Measurements from ENCODE around the gene DCUN1D4. TPM values are rescaled to one million over a fixed set of nuclear protein-coding genes. Genes with fewer than 3 reads are reported as not detected.

The DCUN1D4 gene
- total and polyA plus RNA-seq, 8 donors: 9.2 to 24.2 (median 16.9) TPM

DNA sequence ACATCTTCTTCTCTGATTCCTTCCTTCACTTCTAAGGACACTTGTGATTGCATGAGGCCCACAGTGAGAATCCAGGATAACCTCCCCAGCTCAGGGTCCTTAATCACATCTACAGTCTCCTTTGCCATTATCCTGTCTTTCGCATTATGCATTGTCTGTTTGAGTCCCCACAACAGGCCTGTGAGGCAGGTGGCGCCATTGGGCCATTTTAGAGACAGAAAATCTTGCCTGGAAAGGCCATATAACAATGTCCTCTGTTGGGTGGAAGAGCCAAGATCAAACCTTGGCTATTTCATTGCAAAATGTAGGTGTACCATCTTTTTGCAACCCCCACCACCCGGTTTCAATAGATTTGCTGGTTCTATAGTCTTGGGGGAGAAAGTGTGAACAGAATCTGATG lies 11.8 kb upstream of the DCUN1D4 start:
- TF ChIP-seq CTCF (IDR thresholded peaks at IDR 0.05): peak; percentile 18 to 49 (median 43)
- Histone ChIP-seq H3K36me3 (no peaks in the 10 kb centered on the region), H3K9me3 (no peaks in the 10 kb centered on the region), H3K4me1 (no peaks in the 10 kb centered on the region), H3K27ac (no peak overlapping the region), H3K27me3 (no peaks in the 10 kb centered on the region), H3K4me3 (no peak overlapping the region)
- WGBS, 2 donors: 10 to 13% methylated on average over 3 of the region's 3 CpGs
- intact Hi-C loops (cut with DNase I): no loop called here
- DNase-seq: peak; percentile 34 to 78 (median 55)
- FAIRE-seq: no peak
- peak; percentile 69 to 96 (median 92) for ATAC-seq

DNA sequence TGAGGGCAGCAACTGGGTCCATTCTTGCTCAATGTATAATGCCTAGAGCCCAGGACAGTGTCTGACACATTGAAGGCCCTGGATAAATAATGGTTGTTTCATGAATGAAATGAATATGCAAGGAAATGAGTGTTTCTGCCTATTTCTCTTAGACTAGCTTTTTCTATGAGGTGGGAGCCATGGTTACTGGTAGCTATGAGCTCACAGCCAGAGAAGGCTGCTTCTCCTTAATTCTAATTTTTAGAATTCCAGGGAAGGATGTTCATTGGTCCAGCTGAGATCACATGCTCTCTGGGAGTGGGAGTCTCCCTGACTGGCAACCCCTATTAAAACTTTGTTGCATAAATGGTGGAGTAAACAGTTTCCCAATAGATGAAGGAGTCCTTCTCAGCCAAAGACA lies 9.7 kb upstream of the DCUN1D4 start:
- Histone ChIP-seq H3K27me3 (no peaks in the 10 kb centered on the region), H3K27ac (no peak overlapping the region), H3K9me3 (no peaks in the 10 kb centered on the region), H3K4me3 (no peak overlapping the region), H3K4me1 (no peaks in the 10 kb centered on the region), H3K36me3 (no peaks in the 10 kb centered on the region)
- TF ChIP-seq CTCF (IDR thresholded peaks at IDR 0.05): no peak
- no peak for DNase-seq
- FAIRE-seq: no peak
- no peak for ATAC-seq
- intact Hi-C loops (cut with DNase I): no loop called here

DNA sequence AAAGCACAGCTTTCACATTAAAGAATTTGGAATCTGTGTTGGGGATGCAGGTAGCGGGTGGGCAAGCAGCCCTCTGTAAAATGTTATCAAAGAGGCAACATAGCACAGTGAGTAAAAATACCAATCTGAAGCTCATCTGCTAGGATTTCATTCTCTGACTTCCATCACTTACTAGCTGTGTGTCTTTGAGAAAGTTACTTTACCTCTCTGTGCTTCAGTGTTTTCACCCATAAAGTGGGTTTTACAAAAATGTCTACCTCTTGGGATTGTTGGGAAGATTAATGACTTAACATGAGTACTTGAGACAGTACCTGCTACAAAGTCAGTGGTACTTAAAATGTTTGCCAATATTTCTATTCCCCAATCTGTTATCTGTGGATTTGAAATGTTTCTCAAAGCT lies 7.9 kb upstream of the DCUN1D4 start:
- ATAC-seq (no peak), DNase-seq (no peak), FAIRE-seq (no peak)
- WGBS, 2 donors: 93 to 100% methylated on average over 1 of the region's 1 CpG
- no peak for TF ChIP-seq CTCF (IDR thresholded peaks at IDR 0.05)
- H3K27ac ChIP-seq: no peak overlapping the region
- no peaks in the 10 kb centered on the region for H3K36me3 ChIP-seq
- H3K27me3 ChIP-seq: no peaks in the 10 kb centered on the region
- no peaks in the 10 kb centered on the region for H3K9me3 ChIP-seq
- no peaks in the 10 kb centered on the region for H3K4me1 ChIP-seq
- H3K4me3 ChIP-seq: no peak overlapping the region
- intact Hi-C loops (cut with DNase I): no loop called here

- H3K9me3 ChIP-seq: no peaks in the 10 kb centered on the region
- no peak for DNase-seq
- intact Hi-C loops (cut with DNase I): no loop called here
- no peak overlapping the region for H3K27ac ChIP-seq
- ATAC-seq: no peak
- H3K4me1 ChIP-seq: no peaks in the 10 kb centered on the region
- no peaks in the 10 kb centered on the region for H3K27me3 ChIP-seq
- no peak for FAIRE-seq
- no peak for TF ChIP-seq CTCF (IDR thresholded peaks at IDR 0.05)
- H3K4me3 ChIP-seq: no peak overlapping the region
- 58 to 64% methylated on average over 1 of the region's 1 CpG for WGBS, 2 donors
- no peaks in the 10 kb centered on the region for H3K36me3 ChIP-seq
These were observed 7.1 kb upstream of the DCUN1D4 start for GRCh38 chr4:51835855-51836254.

DNA sequence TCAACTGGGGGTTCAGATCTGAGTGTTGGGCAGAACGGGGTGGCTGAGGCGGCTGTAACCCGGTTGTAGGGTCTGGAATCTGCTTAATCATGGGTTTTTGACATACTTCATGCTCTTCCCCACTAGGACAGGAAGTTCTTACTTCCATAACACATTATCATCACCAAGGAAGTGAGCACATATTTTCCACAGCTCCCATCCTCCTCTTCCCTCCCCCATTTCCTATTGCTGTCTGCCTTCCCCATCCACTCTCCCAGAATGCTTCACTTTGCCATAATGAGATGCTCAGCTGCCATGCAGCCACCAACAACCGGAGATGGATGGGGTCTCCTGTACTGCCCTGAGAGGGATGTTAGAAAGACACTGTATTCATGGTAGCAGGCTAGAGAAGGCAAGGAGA lies 6.4 kb upstream of the DCUN1D4 start:
- H3K27ac ChIP-seq: no peak overlapping the region
- intact Hi-C loops (cut with DNase I): no loop called here
- no peaks in the 10 kb centered on the region for H3K4me1 ChIP-seq
- FAIRE-seq (no peak), DNase-seq (no peak), ATAC-seq (no peak)
- no peaks in the 10 kb centered on the region for H3K27me3 ChIP-seq
- TF ChIP-seq CTCF (IDR thresholded peaks at IDR 0.05): no peak
- 62 to 73% methylated on average over 4 of the region's 4 CpGs for WGBS, 2 donors
- H3K4me3 ChIP-seq: no peak overlapping the region
- no peaks in the 10 kb centered on the region for H3K9me3 ChIP-seq
- H3K36me3 ChIP-seq: no peaks in the 10 kb centered on the region
